Hematopoietic multipotent progenitor cell treated with erythropoietin and hydrocortisone succinate and interleukin-3 and kit ligand, for 4 days (in vitro differentiated cells): ENCODE data around the gene ESPL1.
"Not testable (repeated sequence)": the region's sequence is repeated elsewhere in the genome, so short reads cannot be mapped to it uniquely, and the experiment has no call there.

Experiments
- DNase-seq: peaks from one replicate; pipeline ENCODE4 v3.0.0-alpha.2; 2015

The ESPL1 gene

GRCh38 chr12:53306826-53307225, 38.7 kb downstream of the ESPL1 start:
- DNase-seq, result no peak

- DNase-seq, result no peak
Measured at GRCh38 chr12:53308276-53308675, 40.2 kb downstream of the ESPL1 start.

- peak; percentile 51 for DNase-seq
Measured at GRCh38 chr12:53313996-53314395, 45.9 kb downstream of the ESPL1 start.

- DNase-seq, result no peak
Measured at GRCh38 chr12:53320352-53321195, 52.5 kb downstream of the ESPL1 start.

GRCh38 chr12:53324113-53324778, 56.1 kb downstream of the ESPL1 start:
- DNase-seq, result peak; percentile 84

- peak; percentile 97 for DNase-seq
Measured at GRCh38 chr12:53324779-53325510, 56.8 kb downstream of the ESPL1 start.

GRCh38 chr12:53325511-53326061, 57.5 kb downstream of the ESPL1 start:
- DNase-seq, result peak; percentile 61

GRCh38 chr12:53326460-53327185, 58.5 kb downstream of the ESPL1 start:
- no peak for DNase-seq

GRCh38 chr12:53327435-53328042, 59.4 kb downstream of the ESPL1 start:
- peak; percentile 62 for DNase-seq

- DNase-seq, result peak; percentile 58
Measured at GRCh38 chr12:53328043-53328435, 59.9 kb downstream of the ESPL1 start.

GRCh38 chr12:53330671-53331070, 62.6 kb downstream of the ESPL1 start:
- no peak for DNase-seq

- not testable (repeated sequence) for DNase-seq
Measured at GRCh38 chr12:53332339-53332738, 64.2 kb downstream of the ESPL1 start.

- DNase-seq, result no peak
Measured at GRCh38 chr12:53332744-53333143, 64.6 kb downstream of the ESPL1 start.

GRCh38 chr12:53333289-53333688, 65.2 kb downstream of the ESPL1 start:
- DNase-seq, result no peak

GRCh38 chr12:53333845-53334244, 65.7 kb downstream of the ESPL1 start:
- DNase-seq, result no peak

GRCh38 chr12:53334822-53335221, 66.7 kb downstream of the ESPL1 start:
- DNase-seq, result no peak

- DNase-seq, result peak; percentile 73
Measured at GRCh38 chr12:53336181-53336681, 68.1 kb downstream of the ESPL1 start, which contains the start of gene SP7. TSS of gene SP7 (minus strand) at chr12:53336354. CDS start at chr12:53335646, 708 bp downstream.

GRCh38 chr12:53338017-53338416, 69.9 kb downstream of the ESPL1 start:
- peak; percentile 46 for DNase-seq

- no peak for DNase-seq
Measured at GRCh38 chr12:53338916-53339315, 70.8 kb downstream of the ESPL1 start.

GRCh38 chr12:53340398-53340797, 72.3 kb downstream of the ESPL1 start:
- DNase-seq, result no peak
